ENCODE data around the gene SRRM1. TPM values are rescaled to one million over a fixed set of nuclear protein-coding genes. Genes with fewer than 3 reads are reported as not detected.

The SRRM1 gene
- total RNA-seq, 1 experiment from 2014 or later = 160 TPM

DNA sequence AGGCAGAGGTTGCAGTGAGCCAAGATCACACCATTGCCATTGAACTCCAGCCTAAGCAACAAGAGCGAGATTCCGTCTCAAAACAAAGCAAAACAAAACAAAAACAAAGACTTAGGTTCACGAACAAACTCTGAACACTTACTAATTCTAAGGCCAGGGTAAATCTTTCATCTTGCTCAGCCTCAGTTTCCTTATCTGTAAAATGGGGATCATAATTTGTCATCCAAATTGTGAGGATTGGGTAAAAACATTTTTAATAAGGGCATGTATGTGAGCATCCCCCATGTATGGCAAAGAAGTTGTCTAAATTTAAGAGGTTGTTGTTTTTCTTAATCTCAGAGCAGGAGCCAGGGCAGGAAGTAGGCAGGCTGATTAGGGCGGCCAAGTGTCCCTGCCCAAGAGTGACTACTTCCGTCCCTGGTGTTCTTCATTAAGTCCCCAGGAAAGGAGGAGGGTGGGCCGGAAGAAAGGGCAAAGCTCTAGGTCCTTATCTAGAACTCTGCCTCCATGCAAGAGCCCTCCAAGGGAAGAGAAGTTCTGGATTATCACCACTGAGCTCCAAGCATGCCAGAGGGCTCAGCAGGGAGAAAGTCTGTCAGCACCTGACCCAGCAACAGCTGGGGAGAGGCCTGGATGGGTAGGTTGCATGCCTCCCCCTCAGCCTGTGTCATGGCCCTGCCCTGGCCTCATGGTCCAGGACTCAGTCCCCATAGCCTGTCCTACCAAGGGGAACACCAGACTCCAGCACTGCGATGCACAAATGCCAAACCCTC lies 52.3 kb downstream of the SRRM1 start:
- TF ChIP-seq TCF7L2 (IDR thresholded peaks at IDR 0.05; ENCODE audit: low read depth, low read length) (no peak), POLR2AphosphoS5 (IDR thresholded peaks at IDR 0.05; ENCODE audit: low read depth, low read length) (no peak), REST (IDR thresholded peaks at IDR 0.05; ENCODE audit: insufficient read depth in 1 of 2, low read depth in 2 of 2, low read length in 1 of 2) (no peak), SIN3A (IDR thresholded peaks at IDR 0.05; ENCODE audit: borderline replicate concordance, insufficient read depth, low read depth, low read length) (no peak)
- TF ChIP-seq, protein P1, sequence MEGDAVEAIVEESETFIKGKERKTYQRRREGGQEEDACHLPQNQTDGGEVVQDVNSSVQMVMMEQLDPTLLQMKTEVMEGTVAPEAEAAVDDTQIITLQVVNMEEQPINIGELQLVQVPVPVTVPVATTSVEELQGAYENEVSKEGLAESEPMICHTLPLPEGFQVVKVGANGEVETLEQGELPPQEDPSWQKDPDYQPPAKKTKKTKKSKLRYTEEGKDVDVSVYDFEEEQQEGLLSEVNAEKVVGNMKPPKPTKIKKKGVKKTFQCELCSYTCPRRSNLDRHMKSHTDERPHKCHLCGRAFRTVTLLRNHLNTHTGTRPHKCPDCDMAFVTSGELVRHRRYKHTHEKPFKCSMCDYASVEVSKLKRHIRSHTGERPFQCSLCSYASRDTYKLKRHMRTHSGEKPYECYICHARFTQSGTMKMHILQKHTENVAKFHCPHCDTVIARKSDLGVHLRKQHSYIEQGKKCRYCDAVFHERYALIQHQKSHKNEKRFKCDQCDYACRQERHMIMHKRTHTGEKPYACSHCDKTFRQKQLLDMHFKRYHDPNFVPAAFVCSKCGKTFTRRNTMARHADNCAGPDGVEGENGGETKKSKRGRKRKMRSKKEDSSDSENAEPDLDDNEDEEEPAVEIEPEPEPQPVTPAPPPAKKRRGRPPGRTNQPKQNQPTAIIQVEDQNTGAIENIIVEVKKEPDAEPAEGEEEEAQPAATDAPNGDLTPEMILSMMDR (IDR thresholded peaks at IDR 0.05) = no peak
- ChIA-PET CTCF (no interaction called here), POLR2A (no interaction called here)
- DNase-seq (ENCODE audit: low read depth, low spot score) (no peak), ATAC-seq (peak; percentile 23; the same call in 1 of the 2 replicates)
- H3K9me3 ChIP-seq (ENCODE audit: control insufficient read depth, insufficient read depth, low read depth, low read length) = no peaks in the 10 kb centered on the region
- H3K36me3 ChIP-seq (ENCODE audit: control insufficient read depth, insufficient read depth, low read length) = no peaks in the 10 kb centered on the region
- in situ Hi-C loops (cut with HindIII; ENCODE audit: low pct_unique_long_range_greater_than_20kb, low sequenced_read_pairs) (no loop called here), intact Hi-C loops (cut with micrococcal nuclease; ENCODE audit: unreplicated experiment) (no loop called here)
- no peaks in the 10 kb centered on the region for H3K4me1 ChIP-seq (ENCODE audit: control insufficient read depth, insufficient read depth, low read length)
- H3K27ac ChIP-seq (ENCODE audit: low read length) = no peak overlapping the region
- H3K4me3 ChIP-seq (ENCODE audit: low read depth in 2 of 2, low read length in 2 of 2) = no peak overlapping the region
- H3K27me3 ChIP-seq (ENCODE audit: control insufficient read depth, insufficient read depth, low read length) = no peaks in the 10 kb centered on the region
- BruUV-seq (replicated peaks) = no TSS peak

- in situ Hi-C loops (cut with HindIII; ENCODE audit: low pct_unique_long_range_greater_than_20kb, low sequenced_read_pairs) = no loop called here
- no peak overlapping the region for H3K4me3 ChIP-seq (ENCODE audit: low read depth in 2 of 2, low read length in 2 of 2)
- no peaks in the 10 kb centered on the region for H3K27me3 ChIP-seq (ENCODE audit: control insufficient read depth, insufficient read depth, low read length)
- H3K4me1 ChIP-seq (ENCODE audit: control insufficient read depth, insufficient read depth, low read length) = no peaks in the 10 kb centered on the region
- no peaks in the 10 kb centered on the region for H3K36me3 ChIP-seq (ENCODE audit: control insufficient read depth, insufficient read depth, low read length)
- H3K9me3 ChIP-seq (ENCODE audit: control insufficient read depth, insufficient read depth, low read depth, low read length) = no peaks in the 10 kb centered on the region
- BruUV-seq (replicated peaks) = no TSS peak
- TF ChIP-seq, protein P1 (IDR thresholded peaks at IDR 0.05) = no peak
- TF ChIP-seq SIN3A (IDR thresholded peaks at IDR 0.05; ENCODE audit: borderline replicate concordance, insufficient read depth, low read depth, low read length) (no peak), REST (IDR thresholded peaks at IDR 0.05; ENCODE audit: insufficient read depth in 1 of 2, low read depth in 2 of 2, low read length in 1 of 2) (no peak), POLR2AphosphoS5 (IDR thresholded peaks at IDR 0.05; ENCODE audit: low read depth, low read length) (no peak)
- POLR2A ChIA-PET = interaction anchor here (1.2 kb wide), 1 partner anchor 13 kb away, joined by 8 read pairs; no protein-coding TSS in a partner anchor
- H3K27ac ChIP-seq (ENCODE audit: low read length) = no peak overlapping the region
- DNase-seq (ENCODE audit: low read depth, low spot score) (no peak), ATAC-seq (no peak)
- CTCF ChIA-PET = interaction anchor here (0.6 to 1.4 kb wide), 3 partner anchors 8 to 1298 kb away, joined by 3 read pairs; no protein-coding TSS in a partner anchor
- intact Hi-C loops (cut with micrococcal nuclease; ENCODE audit: unreplicated experiment) = no loop called here
Observed at GRCh38 chr1:24696041-24696755, 53.1 kb downstream of the SRRM1 start.
